Stimulated activated naive CD4-positive, alpha-beta T cell treated with Interleukin-2 at 50 U/mL for 16 hours (primary cell): ENCODE measurements around the gene PLEKHO1.

Experiments
- DNase-seq: peaks from one replicate; lab custom pipeline; 2025; lab: John Stamatoyannopoulos, UW

The PLEKHO1 gene

DNA sequence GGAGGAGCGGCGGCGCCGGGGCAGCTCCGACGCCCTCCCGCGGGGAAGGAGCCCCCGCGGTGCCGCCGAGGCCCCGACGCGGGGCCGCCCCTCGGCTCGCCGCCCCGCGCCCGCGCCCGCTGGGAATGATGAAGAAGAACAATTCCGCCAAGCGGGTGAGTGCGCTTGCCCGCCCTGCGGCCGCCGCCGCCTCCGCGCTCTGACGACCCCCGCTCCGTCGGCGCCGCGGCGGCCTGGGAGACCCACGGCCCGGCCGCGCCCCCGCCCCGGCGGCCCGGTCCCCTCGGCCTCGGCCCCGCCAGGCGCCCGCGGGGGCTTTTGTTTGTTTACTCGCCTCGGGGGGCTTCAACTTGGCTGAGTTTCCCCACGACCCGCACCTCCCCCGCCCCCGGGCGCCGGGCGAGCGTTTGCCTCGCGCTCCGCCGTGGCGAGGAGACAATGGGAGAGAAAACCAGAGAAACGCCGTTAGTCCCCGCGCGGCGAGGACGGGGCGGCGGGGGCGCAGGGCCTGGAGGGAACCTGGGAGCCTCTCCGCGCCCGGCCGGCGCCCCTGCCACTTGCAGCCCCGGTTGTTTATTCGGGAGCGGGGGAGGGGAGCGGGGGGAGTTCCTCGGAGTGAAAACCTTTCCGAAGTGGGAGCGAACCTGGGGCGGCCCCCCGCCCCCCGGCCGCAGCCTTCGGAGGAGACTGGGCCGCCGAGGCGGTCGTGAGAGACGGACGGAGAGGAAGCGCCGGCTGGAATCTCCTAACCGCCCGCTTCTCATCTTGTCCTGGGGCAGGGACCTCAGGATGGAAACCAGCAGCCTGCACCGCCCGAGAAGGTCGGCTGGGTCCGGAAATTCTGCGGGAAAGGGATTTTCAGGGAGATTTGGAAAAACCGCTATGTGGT lies 661 bp downstream of the PLEKHO1 start:
- peak; percentile 23 for DNase-seq

DNA sequence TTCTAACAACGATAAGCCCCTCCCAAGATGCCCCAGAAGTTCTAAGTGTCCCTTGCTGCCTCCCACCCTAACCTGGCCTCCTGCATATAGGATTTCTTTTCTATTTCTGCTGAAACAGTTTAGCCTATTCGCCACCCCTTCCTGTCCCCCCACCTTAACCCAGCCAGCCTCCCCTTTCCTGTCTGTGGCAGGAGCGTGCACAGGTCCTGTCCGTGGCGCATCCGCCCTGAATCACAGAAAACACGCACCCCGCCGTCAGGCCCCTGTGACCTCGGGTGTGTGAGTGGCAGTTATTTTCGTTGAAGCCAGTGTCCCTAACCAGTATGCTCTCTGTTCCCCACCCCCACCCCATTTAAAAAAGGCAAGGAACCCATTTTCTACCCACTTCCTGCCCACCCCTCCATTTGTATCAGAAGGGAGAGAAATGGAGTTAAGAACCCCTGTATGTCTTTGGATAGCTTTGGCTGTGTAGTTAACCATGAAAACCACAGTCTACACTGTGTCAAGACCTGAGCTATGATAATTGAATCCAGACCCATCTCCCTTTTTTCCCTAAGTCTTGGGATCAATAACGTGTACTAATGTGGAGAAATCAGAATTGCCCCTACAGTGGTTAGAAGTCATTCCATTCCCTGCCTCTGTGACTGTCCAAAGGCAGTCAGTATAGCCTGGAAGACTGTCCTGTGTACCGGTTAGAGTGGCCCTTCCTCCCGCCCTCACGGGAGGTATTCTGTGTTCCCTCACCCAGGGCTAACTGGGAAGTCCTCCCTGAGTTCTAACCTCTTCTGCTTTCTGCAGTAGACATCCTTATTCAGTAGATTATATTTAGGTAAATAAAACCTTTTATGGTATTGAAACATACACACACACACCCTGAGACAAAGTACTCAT lies 1.8 kb downstream of the PLEKHO1 start:
- DNase-seq, result peak; percentile 64

DNA sequence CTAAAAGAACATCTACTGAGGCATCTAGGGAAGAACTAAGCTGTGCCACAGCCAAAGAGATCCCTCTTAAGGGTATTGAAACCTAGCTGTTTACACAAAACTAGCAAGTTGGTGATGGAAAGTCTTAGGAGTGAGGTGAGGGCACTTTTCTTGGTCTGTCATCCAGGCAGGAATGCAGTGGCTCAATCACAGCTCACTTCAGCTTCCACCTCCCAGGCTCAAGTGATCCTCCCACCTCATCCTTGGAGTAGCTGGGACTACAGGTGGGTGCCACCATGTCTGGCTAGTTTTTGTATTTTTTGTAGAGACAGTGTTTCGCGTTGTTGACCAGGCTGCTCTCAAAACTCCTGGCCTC lies 2.4 kb downstream of the PLEKHO1 start:
- DNase-seq, result no peak

DNA sequence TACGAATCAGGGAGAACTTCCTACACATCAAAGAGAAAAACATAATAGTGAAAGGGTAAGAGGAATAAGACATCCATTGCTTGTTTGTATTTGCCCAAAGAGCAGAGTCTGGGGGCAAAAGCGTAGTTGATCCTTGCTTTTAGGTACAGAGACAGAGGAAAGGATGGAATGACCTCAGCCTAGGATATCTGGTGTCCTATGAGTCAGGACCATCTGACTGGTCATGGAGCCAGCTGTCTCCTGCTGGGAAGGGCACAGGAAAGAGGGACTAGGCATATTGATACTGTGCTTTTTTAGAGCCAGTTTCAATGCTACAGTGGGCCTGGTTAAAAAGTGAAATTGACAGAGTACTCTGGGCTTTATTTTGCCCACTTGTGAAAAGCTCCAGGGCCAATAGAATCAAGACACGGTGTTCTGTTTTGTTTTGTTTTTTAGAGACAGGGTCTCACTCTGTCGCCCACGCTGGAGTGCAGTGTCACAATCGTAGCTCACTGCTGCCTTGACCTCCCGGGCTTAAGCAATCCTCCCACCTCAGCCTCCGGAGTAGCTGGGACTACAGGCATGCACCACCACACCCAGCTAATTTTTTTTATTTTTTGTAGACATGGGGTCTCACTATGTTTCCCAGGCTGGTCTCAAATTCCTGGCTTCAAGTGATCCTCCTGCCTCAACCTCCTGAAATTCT lies 3.2 kb downstream of the PLEKHO1 start:
- no peak for DNase-seq

DNA sequence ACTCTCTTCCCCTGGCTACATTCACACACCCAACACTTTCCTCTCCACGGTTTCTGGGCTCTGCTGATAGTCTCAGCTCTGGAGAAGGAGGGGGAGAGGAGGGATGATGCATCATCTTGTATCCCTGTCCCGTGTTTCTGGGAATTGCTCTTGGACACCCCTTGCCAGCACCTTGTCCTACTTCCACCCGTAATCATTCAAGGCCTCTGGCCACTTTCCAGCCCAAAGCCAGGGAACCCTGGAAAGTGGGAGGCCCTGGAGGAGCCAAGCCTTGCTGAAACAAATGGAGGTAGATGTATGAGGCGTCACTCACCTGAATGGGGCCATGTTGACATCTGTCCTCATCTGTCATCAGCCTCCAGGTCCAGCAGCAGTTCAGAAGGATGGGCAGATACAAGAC lies 4.4 kb downstream of the PLEKHO1 start:
- no peak for DNase-seq

DNA sequence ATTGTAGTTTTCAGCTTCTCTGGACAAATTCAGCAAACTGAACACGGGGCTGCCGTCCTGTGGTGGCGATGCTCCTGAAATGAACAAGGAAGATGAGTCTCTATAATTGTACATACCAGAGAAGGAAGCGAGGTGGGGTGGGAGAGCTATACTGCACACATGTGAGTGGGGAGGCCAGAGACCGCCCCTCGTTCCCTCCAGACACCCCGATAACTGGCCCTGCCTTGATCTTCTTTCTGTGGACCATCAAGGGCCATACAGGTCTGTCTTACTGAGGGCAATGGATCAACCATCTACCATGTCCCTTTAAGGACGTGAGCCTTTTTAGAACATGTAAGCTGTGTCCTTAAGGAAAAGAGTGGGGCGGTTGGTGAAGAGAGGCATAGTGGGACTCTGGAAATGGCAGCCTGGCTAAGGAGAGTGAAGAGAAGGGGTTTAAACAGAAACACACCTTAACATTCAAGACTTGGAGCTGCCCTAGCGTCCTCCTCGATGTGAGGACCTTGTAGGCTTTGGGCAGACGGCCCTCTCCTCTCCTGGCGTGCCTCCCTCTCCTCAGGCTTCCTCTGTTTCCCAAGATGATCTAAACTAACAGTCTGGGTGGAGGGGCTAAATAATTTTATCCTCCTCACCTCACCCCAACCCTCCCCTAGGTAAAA lies 5.8 kb downstream of the PLEKHO1 start:
- DNase-seq, result no peak

DNA sequence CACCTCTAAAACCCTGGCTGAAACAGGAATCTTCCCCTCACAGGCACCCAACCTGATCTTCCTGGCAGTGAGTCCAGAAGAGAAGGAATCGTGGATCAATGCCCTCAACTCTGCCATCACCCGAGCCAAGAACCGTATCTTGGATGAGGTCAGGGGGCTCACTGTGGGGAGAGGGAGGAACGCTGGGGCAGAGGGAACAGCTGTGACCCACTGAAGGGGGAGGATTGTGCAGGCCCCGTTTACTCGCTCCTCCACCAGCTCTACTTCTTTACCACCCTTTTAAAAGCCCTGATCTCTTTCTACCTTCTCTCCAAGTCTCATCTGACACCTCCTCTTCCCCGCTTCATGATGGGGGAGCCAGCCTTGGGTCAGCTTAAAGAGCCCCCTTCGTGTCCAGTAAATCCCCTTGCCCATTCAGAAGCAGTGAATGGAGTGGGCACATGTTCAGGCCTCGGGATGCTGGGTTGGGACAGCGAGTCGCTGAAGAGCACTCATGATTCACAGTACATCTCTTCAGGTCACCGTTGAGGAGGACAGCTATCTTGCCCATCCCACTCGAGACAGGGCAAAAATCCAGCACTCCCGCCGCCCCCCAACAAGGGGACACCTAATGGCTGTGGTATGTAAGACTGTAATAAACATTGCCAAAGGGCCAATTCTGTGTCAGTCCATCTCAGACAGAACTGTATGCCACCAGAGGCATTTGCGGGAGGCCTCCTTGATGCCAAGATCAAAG lies 7.3 kb downstream of the PLEKHO1 start:
- DNase-seq, result no peak

DNA sequence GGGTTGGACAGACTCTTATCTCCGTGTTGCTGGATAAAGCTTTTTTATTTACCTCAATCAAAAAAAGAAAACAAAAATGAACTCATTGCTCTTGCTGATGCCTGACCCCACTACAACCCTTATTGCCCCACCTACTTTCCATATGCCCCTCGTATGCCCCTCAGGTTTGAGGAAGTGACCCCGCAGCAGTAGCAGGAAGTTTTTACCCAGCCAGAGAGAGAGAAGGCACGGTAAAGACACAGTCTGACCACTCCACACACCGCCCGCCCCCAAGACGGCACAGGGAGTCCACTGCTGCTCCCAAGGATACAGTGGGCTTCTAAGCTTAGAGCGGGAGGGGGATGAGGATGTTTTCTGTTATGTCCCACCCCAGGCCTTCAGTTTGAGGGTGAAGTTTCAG lies 9.8 kb downstream of the PLEKHO1 start:
- no peak for DNase-seq

DNA sequence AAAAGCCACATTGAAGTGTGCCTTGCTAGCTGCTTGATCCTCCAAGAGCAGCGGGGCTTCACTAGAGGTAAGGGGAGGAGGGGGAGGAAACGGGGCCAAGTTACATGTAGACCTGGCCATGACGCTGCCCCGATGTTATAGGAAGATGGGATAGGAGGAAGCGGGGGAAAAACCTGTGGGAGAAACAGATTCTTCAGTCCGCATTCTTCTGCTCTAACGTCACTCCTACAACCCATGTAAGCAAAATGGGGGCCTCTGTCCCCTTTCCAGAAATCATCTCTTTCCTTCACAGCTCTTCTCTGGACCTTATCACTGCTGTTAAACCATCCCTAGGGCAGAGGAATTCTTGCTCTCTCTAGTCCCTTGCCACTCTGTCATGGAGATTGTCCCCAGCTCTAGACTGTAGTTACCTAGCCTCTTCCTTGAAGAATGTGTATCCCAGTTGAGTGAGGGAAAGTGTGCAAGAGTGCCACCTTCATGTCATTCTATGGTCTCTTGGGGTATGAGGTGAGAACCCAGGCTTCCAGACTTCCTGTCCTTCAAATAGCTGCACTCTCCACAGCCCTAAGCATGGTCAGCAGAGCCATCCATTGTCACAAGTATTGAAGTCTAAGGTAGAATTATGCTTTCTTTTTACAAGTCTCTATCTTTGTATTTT lies 11.4 kb downstream of the PLEKHO1 start:
- DNase-seq, result no peak

DNA sequence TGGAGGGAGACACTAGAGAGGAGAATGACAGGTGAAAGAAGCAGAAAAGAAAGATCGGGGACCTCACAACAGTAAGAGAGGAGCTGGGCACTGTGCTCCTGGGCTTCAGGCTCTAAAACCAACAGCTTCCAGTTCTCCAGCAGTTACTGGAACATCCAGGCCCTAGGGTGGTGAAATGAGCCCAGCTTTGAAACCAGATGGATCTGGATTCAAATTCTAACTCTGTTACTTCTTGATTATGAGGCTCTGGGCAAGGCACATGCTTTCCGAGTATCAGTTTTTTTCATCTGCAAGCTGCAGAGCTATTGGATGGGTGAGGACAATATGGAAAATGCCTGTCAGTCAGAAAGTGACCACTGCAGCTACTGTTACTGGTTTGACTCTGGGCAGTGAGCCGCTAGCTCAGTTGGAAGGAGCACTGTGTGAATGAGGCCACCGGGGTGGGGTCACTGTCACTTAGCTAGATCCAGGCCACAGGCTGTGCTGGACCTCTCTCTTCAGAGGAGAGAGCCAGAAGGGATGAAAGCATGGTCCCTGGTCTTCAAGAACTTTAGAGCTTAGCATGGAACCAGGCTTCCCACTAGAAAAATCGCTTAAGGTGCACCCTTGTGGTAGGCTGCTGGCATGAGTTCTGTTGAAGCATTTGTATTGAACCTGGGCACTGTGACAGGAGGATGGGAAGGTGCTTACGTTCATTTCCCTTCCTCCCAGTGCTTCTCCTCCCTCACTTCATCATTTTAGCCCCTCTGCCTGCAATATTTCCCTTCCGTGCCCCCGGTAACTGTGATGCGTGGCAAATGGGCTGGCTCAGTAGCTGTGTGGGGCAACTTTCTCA lies 12.2 kb downstream of the PLEKHO1 start:
- DNase-seq, result no peak

DNA sequence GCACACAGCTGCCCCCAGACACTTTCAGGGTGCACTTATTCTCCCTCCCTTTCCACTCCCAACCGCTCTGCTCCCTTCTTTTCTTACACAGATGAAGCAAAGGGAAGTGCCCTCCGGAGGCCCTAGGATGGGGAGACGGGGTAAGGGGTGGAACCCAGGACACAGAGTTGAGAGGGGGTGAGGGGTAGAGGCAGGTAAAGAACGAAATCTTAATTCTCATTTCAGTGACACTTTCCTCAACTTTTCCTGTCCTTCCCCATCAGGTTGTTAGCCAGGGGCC lies 12.8 kb downstream of the PLEKHO1 start:
- DNase-seq, result no peak

DNA sequence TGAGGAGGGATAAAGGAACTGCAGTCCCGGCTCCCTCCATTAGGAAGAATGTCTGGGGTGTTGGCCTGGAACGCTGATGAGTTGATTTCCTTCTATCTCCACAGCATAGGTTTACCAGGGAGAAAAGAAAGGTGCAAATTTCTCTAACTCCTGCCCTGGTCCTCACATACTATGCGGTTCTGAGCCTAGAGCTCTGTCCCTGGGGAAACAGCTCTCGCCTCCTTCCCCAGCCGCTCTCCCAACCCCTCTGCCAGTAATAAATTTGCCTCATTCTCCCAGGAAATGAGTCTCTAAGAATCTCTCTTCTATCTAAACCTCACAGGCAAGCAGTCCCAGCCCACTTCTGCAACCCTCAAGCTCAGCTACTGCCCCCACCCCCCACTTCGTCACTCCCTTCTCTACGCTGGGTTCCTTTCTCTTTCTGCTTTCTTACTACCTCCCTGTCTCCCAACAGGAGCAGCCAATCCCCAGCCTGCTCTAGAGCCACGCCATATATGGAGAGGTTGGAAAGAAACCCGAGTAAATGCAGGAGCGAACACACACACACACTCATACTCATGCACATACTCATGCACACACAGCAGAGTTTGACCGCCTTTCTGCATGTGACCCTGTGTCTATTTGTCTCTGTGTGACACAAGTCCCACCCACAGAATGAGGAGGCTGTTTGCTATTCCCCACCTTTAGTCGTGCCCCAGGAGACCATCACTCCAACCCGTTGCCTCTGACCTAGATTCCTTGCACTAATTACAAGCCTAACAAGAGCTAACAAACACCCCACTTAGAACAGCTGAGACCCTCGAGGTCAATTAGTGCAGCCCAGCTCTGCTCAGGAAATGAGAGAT lies 13.4 kb downstream of the PLEKHO1 start:
- no peak for DNase-seq

DNA sequence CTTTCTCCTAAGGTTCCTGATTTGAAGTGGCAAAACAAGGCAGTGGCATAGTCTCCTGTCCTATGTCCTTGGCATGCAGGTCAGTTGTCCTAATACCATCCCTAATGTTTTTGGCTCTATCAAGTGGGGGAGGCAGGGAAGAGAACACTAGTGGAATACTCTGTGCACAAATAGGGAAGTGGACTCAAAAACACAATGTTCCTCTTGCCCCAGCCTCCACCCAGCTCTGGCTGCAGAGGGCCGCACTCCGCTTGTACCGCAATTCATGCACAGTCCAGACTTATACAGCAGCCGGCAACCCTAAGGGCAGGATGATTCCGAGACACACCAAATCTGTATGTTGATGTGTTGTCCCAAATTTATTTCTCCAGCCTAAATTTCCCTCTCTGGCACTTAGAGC lies 14.5 kb downstream of the PLEKHO1 start:
- no peak for DNase-seq

DNA sequence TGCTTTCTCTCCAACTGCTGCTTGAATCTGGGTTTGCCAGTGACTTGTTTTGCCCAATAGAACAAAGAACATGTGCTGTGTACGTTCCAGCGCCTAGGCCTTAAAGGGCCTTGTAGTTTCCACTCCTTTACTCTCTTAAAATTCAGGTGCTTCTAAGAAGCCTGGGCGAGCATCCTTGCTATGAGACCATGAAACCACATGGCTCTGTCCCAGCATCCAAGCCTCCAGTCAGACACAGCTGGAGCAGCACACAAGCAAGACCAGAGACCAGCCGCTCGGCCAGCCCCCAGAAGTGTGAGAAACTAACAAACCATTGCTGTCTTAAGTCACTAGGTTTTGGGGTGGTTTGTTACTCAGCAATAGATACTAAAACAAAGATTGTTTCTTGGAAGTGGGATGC lies 15.1 kb downstream of the PLEKHO1 start:
- no peak for DNase-seq

DNA sequence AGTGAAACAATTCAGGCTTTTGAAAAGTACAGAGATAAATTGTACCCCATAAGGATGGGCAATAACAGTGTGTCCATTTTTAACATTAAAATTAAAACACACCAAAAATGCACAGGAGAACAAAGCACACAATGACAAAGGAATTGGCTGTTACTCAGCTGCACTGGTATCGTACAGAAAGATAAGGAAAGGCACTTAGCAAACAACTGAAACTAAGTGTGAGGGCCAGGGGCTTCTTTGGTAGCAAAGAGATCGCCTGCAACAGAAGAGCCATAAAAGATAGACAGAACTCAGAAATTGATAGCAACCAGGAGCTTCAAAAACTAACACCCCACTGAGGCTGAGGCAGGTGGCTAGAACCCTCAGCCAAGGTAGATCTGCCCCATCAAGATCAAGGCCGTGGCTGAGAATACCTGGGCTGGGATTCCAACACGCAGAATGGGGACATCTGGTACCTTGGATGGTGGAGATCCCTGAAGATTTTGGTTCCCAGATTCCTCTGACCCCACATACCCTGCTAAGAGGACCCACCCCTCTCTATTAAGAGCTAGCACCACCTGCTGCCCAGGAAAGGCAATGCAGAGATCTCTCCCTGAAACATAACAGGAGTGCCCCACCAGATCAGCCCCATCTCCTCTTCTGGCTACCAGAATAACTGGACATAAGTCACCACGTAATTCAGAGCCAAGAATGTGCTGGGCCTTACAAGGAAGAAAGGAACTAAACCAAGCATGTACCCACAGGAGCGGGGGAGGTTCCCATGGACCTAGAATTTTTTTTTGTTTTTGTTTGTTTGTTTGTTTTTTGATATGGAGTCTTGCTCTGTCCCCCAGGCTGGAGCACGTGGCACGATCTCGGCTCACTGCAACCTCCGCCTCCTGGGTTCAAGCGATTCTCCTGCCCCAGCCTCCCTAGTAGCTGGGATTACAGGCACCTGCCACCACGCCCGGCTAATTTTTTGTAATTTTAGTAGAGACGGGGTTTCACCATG lies 16.2 kb downstream of the PLEKHO1 start:
- DNase-seq, result peak; percentile 10

DNA sequence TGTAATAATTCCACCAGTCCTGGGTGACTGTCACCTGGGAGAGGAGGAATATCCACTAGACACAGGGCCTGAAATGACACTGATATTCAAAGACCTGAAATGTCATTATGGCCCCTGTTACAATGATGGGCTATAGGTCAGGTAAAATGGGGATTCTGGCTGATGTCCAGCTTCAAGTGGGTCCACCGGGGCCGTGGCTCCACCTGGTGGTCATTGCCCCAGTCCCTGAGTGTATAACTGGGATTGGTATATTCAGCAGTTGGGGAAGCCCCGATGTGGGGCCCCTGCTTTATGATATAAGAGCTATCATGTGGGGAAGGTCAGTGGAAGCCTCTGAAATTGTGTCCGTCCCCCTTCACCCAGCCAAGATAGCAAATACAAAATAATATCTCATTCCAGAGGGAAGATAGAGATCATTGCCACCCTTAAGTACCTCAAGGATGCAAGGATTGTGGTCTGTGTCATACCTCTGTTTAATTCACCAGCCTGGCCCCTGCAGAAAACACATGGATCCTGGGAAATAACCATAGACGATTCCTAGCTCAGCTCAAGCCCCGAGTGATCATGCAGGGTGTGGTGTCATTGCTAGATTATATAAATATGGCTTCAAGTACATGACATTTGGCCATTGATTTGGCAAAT lies 19.4 kb downstream of the PLEKHO1 start:
- DNase-seq, result peak; percentile 38

DNA sequence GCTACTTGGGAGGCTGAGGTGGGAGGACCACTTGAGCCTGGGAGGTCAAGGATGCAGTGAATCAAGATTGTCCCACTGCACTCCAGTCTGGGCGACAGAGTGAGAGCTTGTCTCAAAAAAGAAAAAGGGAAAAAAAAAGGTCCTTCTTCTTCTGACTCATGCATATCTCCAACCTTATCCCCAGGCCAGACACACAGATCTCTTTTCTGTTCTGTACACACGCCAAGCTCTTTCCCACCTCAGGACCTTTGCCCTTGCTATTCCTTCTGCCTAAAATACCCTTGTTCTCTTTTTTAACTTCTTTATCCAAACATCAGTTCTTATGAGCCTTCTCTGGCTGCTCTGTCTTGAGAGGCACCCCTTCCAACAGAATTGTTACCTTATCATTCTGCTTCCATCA lies 22.1 kb downstream of the PLEKHO1 start:
- no peak for DNase-seq
